Activated naive CD8-positive, alpha-beta T cell treated with anti-CD3 and anti-CD28 coated beads, Interleukin-2, amount 10 ng/mL, durations not matched to agents 7 days and 5 days (primary cell): ENCODE measurements around the gene TSPAN4. TPM values are rescaled to one million over a fixed set of nuclear protein-coding genes. Genes with fewer than 3 reads are reported as not detected.

Source experiments
- ATAC-seq: fragments of 150-1000 bp; cut with Tn5 transposase; one replicate; pipeline ENCODE4 v1.10.0; 2021; ENCODE audit warnings: low read depth, moderate library complexity
- POLR2A ChIA-PET: fragments of 350-600 bp; sonication (Branson Sonifier 250); formaldehyde crosslinking; loops from one replicate; lab custom pipeline; 2021; ENCODE audit warnings: antibody characterized with exemption; lab: Charles Lee
- DNase-seq: peaks from one replicate; pipeline ENCODE4 v3.0.0; 2021
- H3K27ac Mint-ChIP-seq: one replicate; pipeline ENCODE4 v1.8.0; 2022; ENCODE audit warnings: mild to moderate bottlenecking, mixed read lengths
- H3K27me3 Mint-ChIP-seq: one replicate; pipeline ENCODE4 v1.8.0; 2022; ENCODE audit warnings: mild to moderate bottlenecking, moderate library complexity, mixed read lengths
- H3K36me3 Mint-ChIP-seq: one replicate; pipeline ENCODE4 v1.8.0; 2021; ENCODE audit warnings: mild to moderate bottlenecking, mixed read lengths
- H3K4me1 Mint-ChIP-seq: one replicate; pipeline ENCODE4 v1.8.0; 2021; ENCODE audit warnings: mixed read lengths
- H3K4me3 Mint-ChIP-seq: one replicate; pipeline ENCODE4 v1.8.0; 2022; ENCODE audit warnings: mild to moderate bottlenecking, moderate library complexity, mixed read lengths
- H3K9me3 Mint-ChIP-seq: one replicate; pipeline ENCODE4 v1.8.0; 2021; ENCODE audit warnings: mixed read lengths
- total RNA-seq, 2 experiments: library from RNA; stranded (reverse); gene quantifications; one replicate each; pipeline ENCODE4 v1.2.3, GENCODE V29; 2021

TSPAN4 gene
- total RNA-seq, 2 experiments from 2014 or later: 19.0 to 20.3 TPM

GRCh38 chr11:845872-846495, 3.3 kb downstream of the TSPAN4 start:
- ATAC-seq (no peak), DNase-seq (no peak)
- peaks cover 11% of the 10 kb centered on the region for H3K4me1 Mint-ChIP-seq
- no peaks in the 10 kb centered on the region for H3K9me3 Mint-ChIP-seq
- peaks cover 6% of the 10 kb centered on the region for H3K27me3 Mint-ChIP-seq
- POLR2A ChIA-PET: no interaction called here
- H3K36me3 Mint-ChIP-seq: no peaks in the 10 kb centered on the region
- H3K27ac Mint-ChIP-seq: no peak overlapping the region
- no peak overlapping the region for H3K4me3 Mint-ChIP-seq

GRCh38 chr11:846496-847098, 3.9 kb downstream of the TSPAN4 start:
- Mint-ChIP-seq H3K4me3 (no peak overlapping the region), H3K4me1 (peaks cover 11% of the 10 kb centered on the region), H3K27ac (no peak overlapping the region), H3K9me3 (no peaks in the 10 kb centered on the region), H3K27me3 (peaks cover 6% of the 10 kb centered on the region), H3K36me3 (no peaks in the 10 kb centered on the region)
- DNase-seq (no peak), ATAC-seq (no peak)
- POLR2A ChIA-PET: interaction anchor here (0.5 kb wide), 1 partner anchor 84 kb away, joined by 4 read pairs; no protein-coding TSS in a partner anchor

- peaks cover 6% of the 10 kb centered on the region for H3K27me3 Mint-ChIP-seq
- H3K27ac Mint-ChIP-seq: no peak overlapping the region
- no peaks in the 10 kb centered on the region for H3K9me3 Mint-ChIP-seq
- POLR2A ChIA-PET: interaction anchor here (1.2 kb wide), 1 partner anchor 69 kb away, joined by 3 read pairs; no protein-coding TSS in a partner anchor
- ATAC-seq (no peak), DNase-seq (no peak)
- no peaks in the 10 kb centered on the region for H3K36me3 Mint-ChIP-seq
- no peak overlapping the region for H3K4me3 Mint-ChIP-seq
- peaks cover 11% of the 10 kb centered on the region for H3K4me1 Mint-ChIP-seq
These were observed 5.2 kb downstream of the TSPAN4 start for GRCh38 chr11:847876-848275.

- H3K36me3 Mint-ChIP-seq: no peaks in the 10 kb centered on the region
- H3K4me3 Mint-ChIP-seq: peak overlapping the region; percentile 40
- ATAC-seq (peak; percentile 59), DNase-seq (peak; percentile 80)
- H3K27me3 Mint-ChIP-seq: peaks cover 6% of the 10 kb centered on the region
- H3K9me3 Mint-ChIP-seq: no peaks in the 10 kb centered on the region
- H3K27ac Mint-ChIP-seq: no peak overlapping the region
- POLR2A ChIA-PET: interaction anchor here (0.7 to 1.2 kb wide), 3 partner anchors 16 to 1454 kb away, joined by 3 to 4 read pairs (median 3); partner anchors contain the start of gene CD151
- peaks cover 9% of the 10 kb centered on the region for H3K4me1 Mint-ChIP-seq
These were observed 5.8 kb downstream of the TSPAN4 start for GRCh38 chr11:848380-848931.

GRCh38 chr11:849104-849824, 6.6 kb downstream of the TSPAN4 start:
- no peaks in the 10 kb centered on the region for H3K36me3 Mint-ChIP-seq
- POLR2A ChIA-PET: interaction anchor here (0.7 to 1.2 kb wide), 3 partner anchors 17 to 1453 kb away, joined by 3 to 4 read pairs (median 3); partner anchors contain the start of gene CD151
- peak overlapping the region; percentile 75 for H3K4me3 Mint-ChIP-seq
- H3K9me3 Mint-ChIP-seq: no peaks in the 10 kb centered on the region
- H3K27ac Mint-ChIP-seq: no peak overlapping the region
- ATAC-seq (peak; percentile 15), DNase-seq (peak; percentile 55)
- H3K27me3 Mint-ChIP-seq: peaks cover 6% of the 10 kb centered on the region
- peaks cover 5% of the 10 kb centered on the region for H3K4me1 Mint-ChIP-seq

- no peak for ATAC-seq
- H3K9me3 Mint-ChIP-seq: no peaks in the 10 kb centered on the region
These were observed 7.5 kb downstream of the TSPAN4 start for GRCh38 chr11:849951-850774.

GRCh38 chr11:850775-851763, 8.4 kb downstream of the TSPAN4 start:
- Mint-ChIP-seq H3K27me3 (peaks cover 6% of the 10 kb centered on the region), H3K4me3 (no peak overlapping the region), H3K36me3 (no peaks in the 10 kb centered on the region), H3K9me3 (no peaks in the 10 kb centered on the region), H3K4me1 (peaks cover 5% of the 10 kb centered on the region), H3K27ac (no peak overlapping the region)
- no peak for ATAC-seq
- no peak for DNase-seq
- POLR2A ChIA-PET: no interaction called here

More at GRCh38 chr11:849951-850774, 7.5 kb downstream of the TSPAN4 start:
- POLR2A ChIA-PET: no interaction called here
- H3K4me3 Mint-ChIP-seq: peak overlapping the region; percentile 37
- H3K27ac Mint-ChIP-seq: no peak overlapping the region
- no peak for DNase-seq
- peaks cover 6% of the 10 kb centered on the region for H3K27me3 Mint-ChIP-seq
- H3K4me1 Mint-ChIP-seq: peaks cover 5% of the 10 kb centered on the region
- no peaks in the 10 kb centered on the region for H3K36me3 Mint-ChIP-seq

- Mint-ChIP-seq H3K36me3 (no peaks in the 10 kb centered on the region), H3K4me1 (peaks cover 3% of the 10 kb centered on the region), H3K4me3 (no peak overlapping the region), H3K9me3 (no peaks in the 10 kb centered on the region), H3K27me3 (peaks cover 6% of the 10 kb centered on the region), H3K27ac (no peak overlapping the region)
- POLR2A ChIA-PET: no interaction called here
- ATAC-seq (no peak), DNase-seq (no peak)
These were observed 10.1 kb downstream of the TSPAN4 start for GRCh38 chr11:852762-853161.

- Mint-ChIP-seq H3K36me3 (peaks cover 2% of the 10 kb centered on the region), H3K27ac (no peak overlapping the region), H3K4me3 (no peak overlapping the region), H3K9me3 (no peaks in the 10 kb centered on the region), H3K4me1 (no peaks in the 10 kb centered on the region), H3K27me3 (peaks cover 3% of the 10 kb centered on the region)
- POLR2A ChIA-PET: no interaction called here
- ATAC-seq (no peak), DNase-seq (no peak)
These were observed 11.2 kb downstream of the TSPAN4 start for GRCh38 chr11:853682-854448.

GRCh38 chr11:854601-855329, 12.1 kb downstream of the TSPAN4 start:
- POLR2A ChIA-PET: no interaction called here
- no peak for DNase-seq
- Mint-ChIP-seq H3K4me3 (no peak overlapping the region), H3K27ac (no peak overlapping the region), H3K36me3 (peaks cover 2% of the 10 kb centered on the region), H3K4me1 (no peaks in the 10 kb centered on the region), H3K9me3 (no peaks in the 10 kb centered on the region), H3K27me3 (no peaks in the 10 kb centered on the region)
- ATAC-seq: no peak

GRCh38 chr11:855330-855674, 12.7 kb downstream of the TSPAN4 start:
- no peaks in the 10 kb centered on the region for H3K9me3 Mint-ChIP-seq
- no peak overlapping the region for H3K4me3 Mint-ChIP-seq
- peaks cover 2% of the 10 kb centered on the region for H3K36me3 Mint-ChIP-seq
- ATAC-seq (no peak), DNase-seq (no peak)
- no peaks in the 10 kb centered on the region for H3K4me1 Mint-ChIP-seq
- H3K27ac Mint-ChIP-seq: no peak overlapping the region
- no peaks in the 10 kb centered on the region for H3K27me3 Mint-ChIP-seq
- POLR2A ChIA-PET: no interaction called here
